B cell (primary cell): Measurements from ENCODE around the gene EIF4EBP2. TPM values are rescaled to one million over a fixed set of nuclear protein-coding genes. Genes with fewer than 3 reads are reported as not detected.

Experiments used
- ATAC-seq: fragments of 200-7000 bp; cut with Tn5 transposase; one replicate; pipeline ENCODE4 v1.10.0; 2021; ENCODE audit warnings: low read depth, mild to moderate bottlenecking, moderate number of reproducible peaks, moderate library complexity
- CTCF ChIA-PET: fragments of 350-600 bp; sonication (Branson Sonifier 250); formaldehyde crosslinking; loops from one replicate; lab custom pipeline; 2021; ENCODE audit warnings: antibody characterized with exemption, inconsistent platforms; lab: Charles Lee
- POLR2A ChIA-PET: fragments of 350-600 bp; sonication (Branson Sonifier 250); formaldehyde crosslinking; loops from one replicate; lab custom pipeline; 2021; ENCODE audit warnings: antibody characterized with exemption; lab: Charles Lee
- DNase-seq: peaks from one replicate; pipeline ENCODE4 v3.0.0; 2013
- H2AFZ ChIP-seq: 2 replicates; pipeline ENCODE4 v1.6.1; 2012; ENCODE audit warnings: mild to moderate bottlenecking, low read depth, low read length; ENCODE audit not compliant: insufficient read depth, poor library complexity, severe bottlenecking
- H3K27ac ChIP-seq, 2 donors: 1 replicate in 1 of 2; 2 replicates in 1 of 2; pipeline ENCODE4 v1.5.1; 2012 to 2013; ENCODE audit warnings: low read length in 2 of 2, mild to moderate bottlenecking in 2 of 2, moderate library complexity in 1 of 2
- H3K27me3 ChIP-seq, 4 experiments: fragments of 200-600 bp in 1 of 4; sonication (generic) in 1 of 4; replicated peaks in 1 of 4; 1 replicate in 2 of 4; 2 replicates in 2 of 4; pipeline versions ENCODE4 v1.6.1 to v1.7.0; 2013 to 2016; ENCODE audit warnings: low read length in 3 of 4, mild to moderate bottlenecking in 2 of 4, mixed read lengths in 1 of 4, moderate library complexity in 1 of 4; ENCODE audit not compliant: insufficient read depth in 4 of 4, control insufficient read depth in 3 of 4; ENCODE audit errors: control extremely low read depth in 1 of 4
- H3K36me3 ChIP-seq, 2 experiments: replicated peaks in 1 of 2; 1 replicate in 1 of 2; 2 replicates in 1 of 2; pipeline versions ENCODE4 v1.6.1 to v1.7.1; 2013; ENCODE audit warnings: low read length in 1 of 2; ENCODE audit not compliant: insufficient read depth in 2 of 2, control insufficient read depth in 1 of 2; ENCODE audit errors: control extremely low read depth in 1 of 2, extremely low read depth in 1 of 2
- H3K4me1 ChIP-seq, 2 donors: fragments of 200-600 bp in 1 of 2; sonication (generic) in 1 of 2; 1 replicate in 1 of 2; 2 replicates in 1 of 2; pipeline versions ENCODE4 v1.5.1 to v1.6.1; 2013 to 2017; ENCODE audit warnings: low read length in 2 of 2; ENCODE audit not compliant: control insufficient read depth in 2 of 2, insufficient read depth in 2 of 2
- H3K4me2 ChIP-seq: replicated peaks from 2 replicates; pipeline ENCODE3; 2012; ENCODE audit warnings: mild to moderate bottlenecking, low read depth, low read length; ENCODE audit not compliant: poor library complexity, severe bottlenecking
- H3K4me3 ChIP-seq, 5 experiments: fragments of 200-600 bp in 1 of 5; sonication (generic) in 1 of 5; 1 replicate in 3 of 5; 2 replicates in 2 of 5; pipeline versions ENCODE4 v1.5.1 to v1.7.0; 2011 to 2016; ENCODE audit warnings: low read length in 4 of 5, mild to moderate bottlenecking in 4 of 5, low read depth in 2 of 5, control low read depth in 1 of 5, moderate library complexity in 1 of 5; ENCODE audit not compliant: insufficient read depth in 1 of 5; ENCODE audit errors: control extremely low read depth in 1 of 5, extremely low read depth in 1 of 5
- H3K79me2 ChIP-seq: fragments of 200-600 bp; sonication (generic); one replicate; pipeline ENCODE4 v1.6.0; 2016; ENCODE audit warnings: low read length; ENCODE audit not compliant: control insufficient read depth, insufficient read depth
- H3K9ac ChIP-seq: fragments of 200-600 bp; sonication (generic); 2 replicates; pipeline ENCODE4 v1.6.1; 2017; ENCODE audit warnings: mild to moderate bottlenecking, low read length, moderate library complexity
- H3K9me3 ChIP-seq, 3 donors: one replicate each; pipeline versions ENCODE4 v1.6.1 to v1.7.1; 2013; ENCODE audit warnings: low read length in 2 of 3; ENCODE audit not compliant: control insufficient read depth in 2 of 3, insufficient read depth in 1 of 3; ENCODE audit errors: control extremely low read depth in 1 of 3
- H4K20me1 ChIP-seq: 2 replicates; pipeline ENCODE4 v1.6.0; 2012; ENCODE audit warnings: mild to moderate bottlenecking, low read length; ENCODE audit not compliant: insufficient read depth, control insufficient read depth, poor library complexity, severe bottlenecking
- H3K27ac Mint-ChIP-seq: one replicate; pipeline ENCODE4 v1.8.0; 2021; ENCODE audit warnings: mixed read lengths
- H3K27me3 Mint-ChIP-seq: one replicate; pipeline ENCODE4 v1.8.0; 2021; ENCODE audit warnings: mixed read lengths
- H3K4me1 Mint-ChIP-seq: one replicate; pipeline ENCODE4 v1.8.0; 2021; ENCODE audit warnings: mixed read lengths
- H3K4me3 Mint-ChIP-seq: one replicate; pipeline ENCODE4 v1.8.0; 2021; ENCODE audit warnings: mixed read lengths
- H3K9me3 Mint-ChIP-seq: one replicate; pipeline ENCODE4 v1.8.0; 2022; ENCODE audit warnings: mixed read lengths; ENCODE audit not compliant: insufficient read depth
- EZH2 ChIP-seq: IDR thresholded peaks from 2 replicates; pipeline ENCODE4 v1.6.1; 2012; ENCODE audit warnings: borderline replicate concordance, low read depth, mild to moderate bottlenecking, moderate library complexity, low read length; ENCODE audit not compliant: insufficient read depth, poor library complexity, severe bottlenecking
- WGBS: methylation state at CpG from one replicate; pipeline ENCODE4 v1.1.5; 2013; ENCODE audit warnings: missing lambda C conversion rate; ENCODE audit not compliant: insufficient coverage; 5-methylcytosine and 5-hydroxymethylcytosine counted together
- intact Hi-C: fragments of 100-400 bp; cut with micrococcal nuclease; formaldehyde crosslinking; loops from one replicate; pipeline ENCODE4 v1.10.0; 2022
- polyA plus RNA-seq: library from polyadenylated mRNA; depleted of rRNA; stranded (reverse); fragments of >200 nt; gene quantifications from 2 replicates; pipeline ENCODE4 v1.2.3, GENCODE V29; 2012
- total RNA-seq, 2 donors: library from RNA; stranded (reverse); fragments of 120-200 nt in 1 of 2; gene quantifications; 1 replicate in 1 of 2; 2 replicates in 1 of 2; pipeline versions ENCODE4 v1.2.3 to v1.2.4, GENCODE V29; 2013 to 2022
- TF ChIP-seq, protein P1 (sequence below): fragments of 200-600 bp; IDR thresholded peaks from one replicate; pipeline ENCODE4 v1.8.0; 2022; ENCODE audit warnings: antibody characterized with exemption, mild to moderate bottlenecking

Gene EIF4EBP2
- total and polyA plus RNA-seq, 2 donors (not counting 1 experiment from before 2014, with no cell fraction given) = 8.7 to 37.8 TPM

DNA sequence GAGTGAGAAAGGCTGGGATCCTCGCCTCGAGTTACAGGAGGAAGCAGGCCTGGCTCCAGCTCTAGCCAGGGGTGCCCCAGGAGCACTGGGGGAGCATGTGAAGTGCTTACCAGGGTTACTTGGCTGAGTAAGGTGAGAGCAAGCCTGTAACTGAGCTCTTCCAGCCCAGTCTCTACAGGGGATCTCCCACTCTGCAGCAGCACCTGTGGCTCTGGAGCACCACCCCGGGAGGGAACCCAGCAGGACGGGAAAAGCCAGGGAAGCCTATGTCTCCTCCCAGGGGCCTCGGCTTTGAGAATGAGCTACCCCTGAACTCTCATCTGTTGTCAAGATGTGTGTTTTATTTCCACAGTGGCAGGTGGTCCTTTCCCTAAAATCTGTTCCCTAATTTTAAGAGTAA lies 32.1 kb upstream of the EIF4EBP2 start:
- Mint-ChIP-seq H3K27me3 (no peaks in the 10 kb centered on the region), H3K9me3 (no peaks in the 10 kb centered on the region), H3K4me1 (no peaks in the 10 kb centered on the region), H3K4me3 (no peak overlapping the region), H3K27ac (no peak overlapping the region)
- Histone ChIP-seq H3K79me2 (no peaks in the 10 kb centered on the region), H3K9ac (no peak overlapping the region), H3K9me3 (no peaks in the 10 kb centered on the region), H3K4me2 (no peak overlapping the region), H3K27me3 (no peaks in the 10 kb centered on the region), H4K20me1 (no peaks in the 10 kb centered on the region), H2AFZ (no peak overlapping the region), H3K27ac (no peak overlapping the region), H3K36me3 (no peaks in the 10 kb centered on the region), H3K4me1 (no peaks in the 10 kb centered on the region), H3K4me3 (no peak overlapping the region)
- POLR2A ChIA-PET = no interaction called here
- intact Hi-C loops = no loop called here
- 100% methylated on average over 3 of the region's 5 CpGs for WGBS
- CTCF ChIA-PET = interaction anchor here (1.2 to 1.9 kb wide), 2 partner anchors 146 to 150 kb away, joined by 3 to 5 read pairs; no protein-coding TSS in a partner anchor
- ATAC-seq (no peak), DNase-seq (no peak)
- no peak for TF ChIP-seq EZH2

DNA sequence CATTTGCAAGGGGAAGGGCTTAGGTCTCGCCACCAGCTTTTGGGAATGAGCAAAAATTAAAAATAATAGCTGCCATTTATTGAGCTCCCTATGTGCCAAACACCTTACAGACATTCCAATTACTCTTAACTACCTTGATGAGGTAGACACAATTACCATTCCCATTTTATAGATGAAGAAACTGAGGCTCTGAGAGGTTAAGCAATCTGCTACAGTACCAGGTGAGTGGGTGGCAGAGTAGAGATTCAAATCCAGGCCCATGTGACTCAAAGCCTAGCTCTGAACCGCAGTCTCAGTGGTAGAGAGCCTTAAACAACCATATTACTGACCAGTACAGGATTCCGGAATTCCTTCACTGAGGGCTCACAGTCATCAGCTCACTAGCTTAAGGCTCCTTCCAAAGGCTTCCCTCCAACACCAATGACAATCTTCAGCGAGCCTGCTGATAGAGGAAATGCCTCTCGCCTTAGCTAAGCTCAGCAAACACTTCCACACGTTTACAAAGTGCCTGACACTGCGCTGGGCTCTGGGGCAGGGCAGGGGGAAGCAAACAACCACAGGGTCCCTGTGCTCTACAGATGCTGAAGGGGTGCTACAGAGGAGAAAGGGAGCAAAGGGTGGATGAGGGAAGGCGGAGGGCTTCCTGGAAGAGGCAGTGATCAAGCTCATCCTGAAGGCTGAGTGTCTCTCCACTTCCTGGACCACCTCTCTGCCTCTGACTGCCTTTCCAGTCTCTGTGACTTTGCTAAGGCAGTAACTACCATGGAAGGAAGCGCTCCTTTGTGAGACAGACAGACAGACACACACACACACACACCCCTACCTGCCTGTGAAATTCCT lies 28.9 kb upstream of the EIF4EBP2 start:
- Histone ChIP-seq H2AFZ (no peak overlapping the region), H3K79me2 (no peaks in the 10 kb centered on the region), H4K20me1 (no peaks in the 10 kb centered on the region), H3K27ac (no peak overlapping the region), H3K27me3 (no peaks in the 10 kb centered on the region), H3K9ac (no peak overlapping the region), H3K4me2 (no peak overlapping the region), H3K9me3 (peaks cover 0 to 11% (median 6%) of the 10 kb centered on the region in 3 donors), H3K4me1 (no peaks in the 10 kb centered on the region), H3K36me3 (no peaks in the 10 kb centered on the region), H3K4me3 (no peak overlapping the region)
- ChIA-PET CTCF (interaction anchor here (0.6 to 4.2 kb wide), 4 partner anchors 10 to 1412 kb away, joined by 5 to 25 read pairs (median 10); no protein-coding TSS in a partner anchor), POLR2A (interaction anchor here (1.6 kb wide), 1 partner anchor 153 kb away, joined by 3 read pairs; no protein-coding TSS in a partner anchor)
- intact Hi-C loops = no loop called here
- Mint-ChIP-seq H3K9me3 (peaks cover 7% of the 10 kb centered on the region), H3K27ac (no peak overlapping the region), H3K27me3 (no peaks in the 10 kb centered on the region), H3K4me3 (no peak overlapping the region), H3K4me1 (no peaks in the 10 kb centered on the region)
- no peak for ATAC-seq
- TF ChIP-seq, protein P1, sequence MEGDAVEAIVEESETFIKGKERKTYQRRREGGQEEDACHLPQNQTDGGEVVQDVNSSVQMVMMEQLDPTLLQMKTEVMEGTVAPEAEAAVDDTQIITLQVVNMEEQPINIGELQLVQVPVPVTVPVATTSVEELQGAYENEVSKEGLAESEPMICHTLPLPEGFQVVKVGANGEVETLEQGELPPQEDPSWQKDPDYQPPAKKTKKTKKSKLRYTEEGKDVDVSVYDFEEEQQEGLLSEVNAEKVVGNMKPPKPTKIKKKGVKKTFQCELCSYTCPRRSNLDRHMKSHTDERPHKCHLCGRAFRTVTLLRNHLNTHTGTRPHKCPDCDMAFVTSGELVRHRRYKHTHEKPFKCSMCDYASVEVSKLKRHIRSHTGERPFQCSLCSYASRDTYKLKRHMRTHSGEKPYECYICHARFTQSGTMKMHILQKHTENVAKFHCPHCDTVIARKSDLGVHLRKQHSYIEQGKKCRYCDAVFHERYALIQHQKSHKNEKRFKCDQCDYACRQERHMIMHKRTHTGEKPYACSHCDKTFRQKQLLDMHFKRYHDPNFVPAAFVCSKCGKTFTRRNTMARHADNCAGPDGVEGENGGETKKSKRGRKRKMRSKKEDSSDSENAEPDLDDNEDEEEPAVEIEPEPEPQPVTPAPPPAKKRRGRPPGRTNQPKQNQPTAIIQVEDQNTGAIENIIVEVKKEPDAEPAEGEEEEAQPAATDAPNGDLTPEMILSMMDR = no peak
- no peak for TF ChIP-seq EZH2
- DNase-seq = no peak
- 100% methylated on average over 6 of the region's 9 CpGs for WGBS
